HG02571 (cell line): ENCODE measurements around the gene ARHGAP23.
A peak's percentile ranks its signal among the peaks of the same experiment; 100 is the strongest.

ENCODE experiments used
- ATAC-seq: cut with Tn5 transposase; IDR thresholded peaks from one replicate; pipeline ENCODE4 v1.9.1; 2021; ENCODE audit warnings: mild to moderate bottlenecking, moderate library complexity; ENCODE audit not compliant: unreplicated experiment

Gene ARHGAP23

GRCh38 chr17:38428112-38428642 is at the start of gene ARHGAP23:
ARHGAP23 (plus strand) TSS chr17:38428464; CDS start chr17:38428486, 22 bp downstream.
- ATAC-seq: no peak

- no peak for ATAC-seq
Observed at GRCh38 chr17:38379448-38379847, 48.8 kb upstream of the ARHGAP23 start.

DNA sequence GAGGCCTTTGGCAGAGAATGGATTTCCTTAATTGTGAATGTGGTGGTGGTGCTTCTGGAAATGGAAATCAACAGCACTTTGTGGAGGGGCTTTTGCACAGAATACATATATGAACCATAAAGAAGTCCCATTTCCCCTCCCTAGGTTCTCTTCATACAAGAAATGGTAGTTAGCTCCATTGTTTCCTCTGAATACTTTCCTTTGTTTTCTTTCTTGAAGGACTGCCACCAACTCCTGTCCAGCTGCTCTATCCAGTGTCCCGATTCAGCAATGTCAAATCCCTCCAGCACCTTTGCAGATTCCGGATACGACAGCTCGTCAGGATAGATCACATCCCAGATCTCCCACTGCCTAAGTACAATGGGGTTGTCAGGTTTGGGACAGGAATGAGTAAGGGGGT is 33.2 kb upstream of the ARHGAP23 start:
- no peak for ATAC-seq

- ATAC-seq: no peak
Observed at GRCh38 chr17:38397227-38397626, 31.0 kb upstream of the ARHGAP23 start.

DNA sequence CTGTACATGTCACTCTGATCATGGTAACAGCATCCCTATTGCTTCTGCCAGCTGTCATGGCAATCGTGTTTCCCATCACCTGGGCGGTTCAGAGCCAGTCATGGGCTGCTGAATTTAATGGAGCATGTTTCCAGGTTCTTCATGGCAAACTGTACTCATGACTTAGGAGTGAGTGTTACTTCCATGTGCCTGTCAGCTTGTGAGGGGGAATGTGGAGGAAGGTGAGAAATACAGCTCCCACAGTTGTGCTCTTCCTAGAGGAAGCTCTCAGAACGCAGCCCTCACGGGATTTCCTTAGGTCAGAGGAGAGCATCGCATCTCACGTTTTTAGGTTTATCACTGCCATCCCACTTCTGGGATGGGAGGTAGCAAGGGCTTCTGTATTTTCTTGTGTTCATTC is 28.0 kb upstream of the ARHGAP23 start:
- no peak for ATAC-seq

- ATAC-seq: no peak
Observed at GRCh38 chr17:38401459-38401858, 26.8 kb upstream of the ARHGAP23 start.

DNA sequence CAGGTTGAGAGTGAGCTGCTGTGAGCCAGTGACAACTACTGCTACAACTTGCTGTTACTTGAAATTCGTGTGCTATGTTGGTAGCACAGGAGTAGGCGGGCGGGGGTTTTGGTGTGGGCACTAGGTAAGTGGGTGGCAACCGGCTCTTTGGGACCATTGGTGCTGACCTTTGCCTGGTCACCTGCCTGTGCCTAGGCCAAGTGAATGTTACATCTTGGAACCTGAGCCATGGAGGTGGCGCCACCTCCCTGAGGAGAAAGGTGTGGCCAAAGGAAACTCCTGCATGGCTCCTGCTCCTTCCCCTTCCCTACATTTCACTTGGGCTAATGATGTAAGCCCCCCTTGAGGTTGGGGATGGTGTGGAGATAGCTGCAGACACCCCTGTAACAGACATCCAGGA is 25.4 kb upstream of the ARHGAP23 start:
- no peak for ATAC-seq

DNA sequence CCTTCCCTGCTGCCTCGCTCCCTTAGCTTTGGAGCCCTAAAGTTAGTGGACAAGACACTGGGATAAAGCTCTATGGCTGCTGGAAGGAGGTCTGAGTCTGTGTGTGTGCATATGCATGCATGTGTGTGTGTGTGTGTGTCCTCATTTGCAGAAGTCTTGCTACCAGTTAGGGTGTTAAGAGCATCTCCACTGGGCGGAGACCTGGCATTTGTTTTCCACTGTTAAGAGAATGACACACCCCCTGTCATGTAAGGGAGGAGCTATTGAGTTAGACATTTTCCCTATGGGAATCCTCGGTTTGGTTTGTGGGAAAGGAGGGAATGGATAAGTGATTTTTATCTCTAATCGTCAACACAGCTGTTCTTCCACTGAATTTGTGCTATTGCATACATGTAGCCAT is 24.8 kb upstream of the ARHGAP23 start:
- no peak for ATAC-seq

DNA sequence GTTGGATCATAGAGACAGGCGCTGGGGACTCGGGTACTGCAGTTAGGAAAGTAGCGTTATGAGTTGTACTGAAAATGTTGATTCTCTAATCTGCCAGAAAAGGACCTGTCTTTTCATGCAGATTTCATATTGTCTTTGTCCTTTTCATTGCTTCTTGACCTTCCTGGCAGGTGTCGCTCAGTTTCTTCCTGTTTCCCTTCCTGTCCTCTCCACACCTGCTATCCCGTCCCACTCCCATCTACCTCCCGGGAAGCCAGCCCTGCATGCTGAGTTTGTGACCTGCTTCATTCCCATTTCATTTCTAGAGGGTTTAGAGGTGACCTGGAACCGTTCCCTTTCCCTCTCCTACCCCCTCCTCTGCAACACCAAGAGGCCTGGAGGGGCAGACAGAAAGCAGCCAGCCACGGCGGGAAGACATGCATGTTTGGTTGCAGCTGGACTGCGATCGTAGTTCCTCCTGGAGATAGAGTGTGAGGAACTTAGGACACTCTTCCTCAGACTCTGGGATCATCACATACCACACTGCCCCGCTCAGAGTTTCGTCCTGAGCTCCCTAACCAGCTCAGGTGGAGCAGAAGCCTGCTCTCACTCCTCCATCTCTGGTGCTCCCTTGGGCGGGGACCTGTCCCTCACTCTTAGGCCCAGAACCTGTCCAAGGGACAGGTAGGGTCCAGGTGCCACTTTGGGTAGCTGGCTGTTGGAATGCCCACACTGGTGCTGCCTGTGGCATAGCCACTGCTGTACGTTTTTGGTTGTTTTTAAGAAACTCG is 23.9 kb upstream of the ARHGAP23 start:
- no peak for ATAC-seq

- ATAC-seq: no peak
Observed at GRCh38 chr17:38405654-38406053, 22.6 kb upstream of the ARHGAP23 start.

DNA sequence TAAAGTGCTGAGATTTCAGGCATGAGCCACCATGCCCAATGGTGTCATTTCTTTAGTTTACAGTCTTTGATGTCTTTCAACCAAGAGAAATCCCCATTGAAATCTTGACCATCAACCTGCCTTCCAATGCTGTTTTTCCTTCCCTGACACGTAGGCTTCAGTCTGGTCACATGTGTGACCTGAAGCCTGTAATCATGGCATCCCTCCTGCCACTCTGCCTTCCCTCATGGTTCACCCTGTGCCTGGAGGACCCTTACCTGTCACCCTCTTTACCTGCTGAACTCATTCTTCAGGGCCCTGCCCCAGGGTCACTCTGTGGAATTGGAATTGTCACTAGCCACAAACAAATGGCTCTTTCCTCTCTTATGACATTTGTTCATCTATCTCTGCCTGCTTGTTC is 18.1 kb upstream of the ARHGAP23 start:
- no peak for ATAC-seq

- ATAC-seq: peak; percentile 51
Observed at GRCh38 chr17:38415250-38416194, 12.7 kb upstream of the ARHGAP23 start.

DNA sequence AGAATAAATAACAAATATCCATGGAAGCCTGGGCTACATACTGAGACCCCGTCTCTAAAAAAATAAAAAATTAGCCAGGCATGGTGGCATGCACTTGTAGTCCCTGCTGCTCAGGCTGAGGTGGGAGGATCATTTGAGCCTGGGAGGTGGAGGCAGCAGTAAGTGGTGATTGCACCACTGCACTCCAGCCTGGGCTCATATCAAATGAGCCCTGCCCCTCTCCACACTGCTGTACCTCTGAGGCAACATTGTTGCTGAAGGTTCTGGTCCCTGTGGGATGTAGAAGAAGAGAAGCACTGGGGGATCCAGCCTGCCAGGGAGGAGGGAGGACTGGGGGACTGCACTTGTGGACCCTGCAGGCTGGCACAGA is 11.4 kb upstream of the ARHGAP23 start:
- no peak for ATAC-seq

DNA sequence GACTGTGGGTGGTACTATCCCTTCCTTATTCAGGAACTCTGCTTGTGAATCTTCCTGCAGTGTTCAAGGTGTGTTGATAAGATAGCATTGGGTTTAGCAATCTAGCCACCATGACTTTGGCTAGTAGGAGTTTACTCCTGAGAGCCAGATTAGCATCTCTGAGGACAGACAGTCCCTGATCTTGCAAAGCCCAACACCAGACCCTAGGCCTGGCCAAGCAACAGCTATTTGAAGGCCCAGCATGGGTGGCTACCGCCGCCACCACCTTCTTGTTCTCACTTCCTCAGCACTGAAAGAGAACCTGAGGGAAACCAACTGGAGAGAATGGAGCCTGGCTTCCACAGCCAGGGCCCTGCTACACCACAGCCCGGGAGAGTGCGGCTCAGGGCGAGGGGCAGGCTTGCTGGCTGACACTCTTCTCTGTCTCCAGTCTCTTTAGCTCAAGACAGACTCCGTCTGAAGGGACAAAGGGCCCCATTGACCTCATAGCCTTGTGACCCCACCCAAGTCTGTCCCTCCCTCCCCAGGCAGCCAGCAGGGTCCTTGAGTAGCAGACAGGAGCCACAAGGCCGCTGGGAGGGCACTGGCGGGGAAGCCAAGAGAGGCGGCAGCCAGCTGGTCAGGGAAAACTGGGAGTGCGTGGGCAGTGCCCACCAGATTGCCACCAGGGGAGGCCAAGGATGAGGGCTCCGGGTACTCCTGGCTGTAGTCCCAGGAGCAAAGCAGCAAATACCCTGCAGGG is 10.9 kb upstream of the ARHGAP23 start:
- ATAC-seq: no peak

- no peak for ATAC-seq
Observed at GRCh38 chr17:38418062-38418692, 10.1 kb upstream of the ARHGAP23 start.

DNA sequence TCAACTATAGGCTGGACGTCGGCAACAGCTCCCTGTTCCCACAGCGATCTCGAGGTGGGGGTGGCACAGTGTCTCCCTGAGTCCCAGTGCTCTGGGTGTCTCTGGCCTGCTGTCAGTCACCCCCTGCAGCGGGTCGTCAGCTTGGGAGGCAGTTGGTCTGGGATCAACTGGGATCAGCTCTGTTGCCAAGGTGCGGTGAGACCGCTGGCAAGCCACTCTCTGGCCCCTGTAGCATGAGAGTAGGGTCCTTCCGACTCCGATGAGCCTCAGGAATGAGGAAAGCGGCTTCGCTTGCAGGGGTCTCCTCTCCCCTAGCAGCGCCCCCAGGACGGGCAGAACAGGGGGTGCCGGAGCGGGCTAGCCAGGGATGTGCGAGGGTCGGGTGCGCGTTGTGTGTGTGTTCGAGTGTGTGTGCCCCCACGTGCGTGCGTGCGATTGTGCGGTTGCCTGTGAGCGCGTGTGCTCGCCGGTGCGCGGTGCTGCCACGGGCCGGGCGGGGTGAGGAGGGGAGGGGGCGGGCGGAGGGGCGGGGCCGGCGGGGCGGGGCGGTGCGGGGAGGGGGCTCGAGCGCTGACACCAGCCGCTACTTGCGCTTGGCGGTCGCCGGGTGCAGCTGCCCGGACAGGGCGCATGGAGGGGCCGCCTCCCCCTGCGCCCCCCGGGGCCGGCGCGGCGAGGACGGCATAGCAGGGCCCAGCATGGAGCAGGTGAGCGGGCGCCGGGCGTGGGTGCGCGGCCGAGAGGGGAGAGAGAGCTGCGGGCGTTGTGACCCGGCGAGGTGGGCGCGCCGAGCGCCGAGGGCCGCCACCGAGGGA is 9.4 kb upstream of the ARHGAP23 start:
- no peak for ATAC-seq

GRCh38 chr17:38419508-38419981 is 8.7 kb upstream of the ARHGAP23 start:
- no peak for ATAC-seq

- no peak for ATAC-seq
Observed at GRCh38 chr17:38420518-38420917, 7.7 kb upstream of the ARHGAP23 start.

GRCh38 chr17:38421171-38421841 is 7.0 kb upstream of the ARHGAP23 start:
- ATAC-seq: no peak
